Measurements from ENCODE around the gene OR2T2.
"Not testable (repeated sequence)": the region's sequence is repeated elsewhere in the genome, so short reads cannot be mapped to it uniquely, and the experiment has no call there.

The OR2T2 gene

DNA sequence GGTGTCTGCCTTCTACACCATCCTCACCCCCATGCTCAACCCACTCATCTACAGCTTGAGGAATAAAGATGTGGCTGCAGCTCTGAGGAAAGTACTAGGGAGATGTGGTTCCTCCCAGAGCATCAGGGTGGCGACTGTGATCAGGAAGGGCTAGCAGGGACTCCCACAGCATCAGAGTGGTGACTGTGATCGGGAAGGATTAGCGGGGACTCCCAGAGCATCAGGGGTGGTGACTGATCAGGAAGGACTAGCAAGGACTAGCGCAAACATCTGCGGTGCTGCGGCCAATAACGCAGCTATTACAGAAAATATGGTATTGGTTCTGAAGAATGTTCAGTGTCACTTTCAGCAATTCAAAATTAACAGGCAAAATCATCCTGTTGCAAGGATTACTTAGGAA lies 8.2 kb downstream of the OR2T2 start:
- DNase-seq: not testable (repeated sequence)

DNA sequence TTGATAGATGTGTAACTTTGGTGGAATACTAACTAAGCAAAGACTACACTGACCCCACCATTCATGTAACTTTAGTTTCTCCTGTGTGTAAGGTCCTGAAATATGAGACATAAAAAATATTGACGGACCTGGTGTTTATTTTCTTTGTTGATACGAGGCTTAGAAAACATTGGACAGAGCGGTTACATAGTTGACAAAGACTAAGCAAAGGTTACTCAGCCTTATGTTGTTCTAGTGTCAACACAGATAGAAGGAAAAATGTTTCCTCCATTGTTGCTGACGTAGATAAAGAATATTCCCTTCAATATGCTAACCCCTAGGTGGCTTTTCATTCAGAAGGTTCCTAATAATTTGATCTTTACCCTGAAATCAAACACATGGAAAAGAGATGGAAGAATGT lies 9.6 kb downstream of the OR2T2 start:
- DNase-seq: not testable (repeated sequence)

DNA sequence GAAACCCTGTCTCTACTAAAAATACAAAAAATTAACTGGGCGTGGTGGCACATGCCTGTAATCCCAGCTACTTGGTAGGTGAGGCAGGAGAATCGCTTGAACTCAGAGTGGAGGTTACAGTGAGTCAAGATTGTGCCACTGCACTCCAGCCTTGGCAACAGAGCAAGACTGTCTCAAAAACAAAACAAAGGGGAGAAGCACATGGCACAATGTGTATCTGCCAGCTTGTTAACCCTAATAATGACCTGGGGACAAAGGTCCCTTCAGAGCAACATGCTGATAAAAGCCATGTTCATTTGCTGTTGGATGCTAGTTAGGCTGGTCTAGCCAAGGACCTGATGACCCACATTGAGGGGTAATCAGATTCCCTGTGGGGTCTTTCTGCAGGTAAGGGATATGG lies 11.2 kb downstream of the OR2T2 start:
- not testable (repeated sequence) for DNase-seq

DNA sequence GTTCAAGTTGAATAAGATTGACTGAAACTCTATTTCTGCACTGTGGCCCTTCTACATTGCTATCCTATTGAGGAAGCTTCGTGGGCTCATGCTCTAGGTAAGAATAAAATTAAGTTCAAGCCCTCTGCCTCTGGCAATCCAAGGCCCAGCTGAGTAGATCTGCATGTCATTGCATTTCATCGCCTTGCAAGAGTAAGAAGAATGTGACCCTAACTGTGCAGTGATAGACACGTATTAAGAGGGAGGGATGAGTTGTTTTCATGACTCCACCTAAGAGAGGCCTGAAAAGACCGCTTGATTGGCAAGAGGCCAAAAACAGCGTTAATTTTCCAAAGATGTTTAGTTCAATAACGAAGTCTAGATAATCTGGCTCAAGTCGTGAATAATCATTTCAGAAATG lies 13.7 kb downstream of the OR2T2 start:
- not testable (repeated sequence) for DNase-seq

GRCh38 chr1:248471154-248471553 lies 25.7 kb downstream of the OR2T2 start:
- no peak for DNase-seq

DNA sequence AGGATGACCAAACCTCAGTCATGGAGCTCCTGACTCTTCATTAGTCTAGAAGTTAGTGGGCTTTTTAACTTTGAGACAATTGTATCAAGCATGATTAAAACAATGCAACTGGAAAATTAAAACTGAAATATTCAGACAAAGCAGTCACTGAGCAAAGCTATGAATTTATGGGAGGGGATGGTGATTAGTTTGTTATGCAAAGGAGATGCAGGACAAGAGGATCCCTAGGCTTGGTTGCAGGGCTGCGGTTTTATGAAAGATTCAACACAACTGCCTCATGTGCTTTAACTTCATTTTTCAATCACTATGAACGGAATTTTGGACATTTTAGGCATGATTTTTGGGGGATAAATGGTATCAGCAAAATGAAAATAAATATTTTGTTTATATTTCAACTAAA lies 26.7 kb downstream of the OR2T2 start:
- not testable (repeated sequence) for DNase-seq

- not testable (repeated sequence) for DNase-seq
Observed at GRCh38 chr1:248473051-248473450, 27.6 kb downstream of the OR2T2 start, which contains the start of gene OR2T3. TSS of gene OR2T3 (plus strand) at chr1:248473351. CDS start at chr1:248473351, 0 bp downstream.

DNA sequence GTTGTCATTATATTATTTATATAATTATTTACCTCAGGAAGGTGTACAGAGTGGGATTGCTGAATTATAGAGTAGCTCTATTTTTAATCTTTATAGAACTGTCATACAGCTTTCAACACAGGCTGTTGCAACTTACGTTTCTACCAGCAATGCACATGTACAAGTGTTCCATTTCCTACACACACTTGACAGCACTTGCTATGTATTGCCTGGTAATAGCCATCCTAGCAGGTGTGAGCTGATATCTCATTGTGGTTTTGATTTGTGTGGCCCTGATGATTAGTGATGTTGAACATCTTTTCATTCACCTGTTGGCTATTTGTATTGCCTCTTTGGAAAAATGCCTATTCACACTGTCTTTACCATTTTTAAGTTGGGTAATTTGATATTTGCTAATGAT lies 30.2 kb downstream of the OR2T2 start:
- not testable (repeated sequence) for DNase-seq

GRCh38 chr1:248481686-248482579 lies 36.5 kb downstream of the OR2T2 start:
- not testable (repeated sequence) for DNase-seq

- DNase-seq: not testable (repeated sequence)
Observed at GRCh38 chr1:248488289-248488688, 42.9 kb downstream of the OR2T2 start, which contains the start of gene OR2T5. TSS of gene OR2T5 (plus strand) at chr1:248488589. CDS start at chr1:248488589, 0 bp downstream.

DNA sequence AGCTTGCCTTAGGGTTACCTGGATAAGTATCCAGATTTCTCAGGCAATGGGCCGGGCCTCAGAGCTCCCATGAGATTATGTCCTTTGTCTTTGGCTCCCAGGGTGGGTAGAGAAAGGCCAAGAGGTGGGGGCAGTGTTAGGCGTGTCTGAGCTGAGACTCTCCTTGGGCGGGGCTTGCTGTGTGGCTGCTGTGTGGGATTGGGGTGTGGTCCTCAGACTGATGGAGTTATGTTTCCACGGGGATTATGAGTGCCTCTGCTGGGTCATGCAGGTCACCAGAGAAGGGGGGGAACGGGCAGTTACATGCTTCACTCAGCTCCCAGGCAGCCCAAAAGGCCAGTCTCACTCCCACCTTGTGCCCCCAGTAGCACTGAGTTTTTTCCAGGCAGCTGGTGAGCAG lies 51.2 kb downstream of the OR2T2 start:
- DNase-seq: not testable (repeated sequence)

DNA sequence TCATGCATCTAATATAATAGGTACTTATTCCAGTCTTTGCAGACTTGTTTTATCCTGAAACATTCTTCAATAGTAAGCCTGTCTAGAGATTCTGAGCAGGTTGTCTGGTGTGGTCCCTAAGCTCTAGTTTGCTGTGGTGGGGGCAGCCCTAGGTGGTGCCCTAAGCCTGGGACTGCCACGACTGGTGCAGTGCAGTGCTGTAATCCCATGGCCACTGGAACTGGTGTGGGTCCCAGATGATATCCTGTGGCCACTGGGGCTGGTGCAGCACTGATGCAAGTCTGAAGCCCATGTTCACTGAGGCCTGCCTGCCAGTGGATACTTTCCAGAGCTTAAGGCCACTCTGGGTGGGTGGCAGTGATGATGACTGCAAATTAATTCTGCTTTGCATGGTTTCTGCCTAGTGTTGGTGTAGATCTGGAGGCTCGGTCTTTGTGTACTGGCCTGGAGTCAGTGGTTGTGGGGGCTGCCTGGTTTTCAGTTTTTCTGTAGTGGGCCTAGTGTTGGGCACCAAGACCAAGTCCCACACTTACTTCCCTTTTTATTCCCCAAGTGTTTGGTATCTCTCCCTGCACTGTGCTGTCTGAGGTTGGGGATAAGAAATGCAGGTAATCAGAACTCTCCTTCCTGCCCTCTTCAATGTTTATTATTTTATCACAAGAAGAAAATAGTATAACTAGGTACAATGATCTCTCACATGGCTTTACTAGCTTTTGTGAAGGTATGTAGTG lies 55.0 kb downstream of the OR2T2 start:
- not testable (repeated sequence) for DNase-seq

Measured in NCI-H1105 treated with DMSO at 0.1 percent for 48 hours (cell line).